Neural progenitor cell (in vitro differentiated cells): ENCODE results near the gene RIC3.

Experiments
- CTCF ChIP-seq: fragments of 200-600 bp; sonication (generic); IDR thresholded peaks from 2 replicates; pipeline ENCODE4 v1.5.1; 2017; ENCODE audit warnings: antibody characterized with exemption, mild to moderate bottlenecking
- EZH2 ChIP-seq: fragments of 200-600 bp; sonication (generic); IDR thresholded peaks from 2 replicates; pipeline ENCODE4 v1.6.1; 2017; ENCODE audit warnings: antibody characterized with exemption, mild to moderate bottlenecking, moderate library complexity
- EZH2phosphoT487 ChIP-seq: fragments of 200-600 bp; sonication (generic); IDR thresholded peaks from 2 replicates; pipeline ENCODE4 v1.6.1; 2017; ENCODE audit warnings: antibody characterized with exemption

- TF ChIP-seq CTCF (no peak), EZH2phosphoT487 (no peak), EZH2 (no peak)
These were observed 93.6 kb downstream of the RIC3 start for GRCh38 chr11:8075119-8075726.
